Activated CD4-positive, alpha-beta memory T cell treated with anti-CD3 and anti-CD28 coated beads, Interleukin-2, amount 10 ng/mL, durations not matched to agents 7 days and 5 days (primary cell): ENCODE measurements around the gene EHF. TPM values are rescaled to one million over a fixed set of nuclear protein-coding genes. Genes with fewer than 3 reads are reported as not detected.

Experiments used
- CTCF ChIA-PET: fragments of 350-600 bp; sonication (Branson Sonifier 250); formaldehyde crosslinking; loops from one replicate; lab custom pipeline; 2021; ENCODE audit warnings: antibody characterized with exemption, inconsistent platforms; lab: Charles Lee
- POLR2A ChIA-PET: fragments of 350-600 bp; sonication (Branson Sonifier 250); formaldehyde crosslinking; loops from one replicate; lab custom pipeline; 2021; ENCODE audit warnings: antibody characterized with exemption; lab: Charles Lee
- DNase-seq: peaks from one replicate; pipeline ENCODE4 v3.0.0-alpha.2; 2020
- H3K27ac Mint-ChIP-seq: one replicate; pipeline ENCODE4 v1.8.0; 2021; ENCODE audit warnings: mild to moderate bottlenecking, mixed read lengths
- H3K27me3 Mint-ChIP-seq: one replicate; pipeline ENCODE4 v1.8.0; 2021; ENCODE audit warnings: mixed read lengths
- H3K36me3 Mint-ChIP-seq: one replicate; pipeline ENCODE4 v1.8.0; 2021; ENCODE audit warnings: low read depth, mixed read lengths
- H3K4me1 Mint-ChIP-seq: one replicate; pipeline ENCODE4 v1.8.0; 2021; ENCODE audit warnings: mixed read lengths
- H3K4me3 Mint-ChIP-seq: one replicate; pipeline ENCODE4 v1.8.0; 2021; ENCODE audit warnings: mild to moderate bottlenecking, mixed read lengths
- H3K9me3 Mint-ChIP-seq: one replicate; pipeline ENCODE4 v1.8.0; 2021; ENCODE audit warnings: mixed read lengths
- total RNA-seq, 2 experiments: library from RNA; stranded (reverse); gene quantifications; one replicate each; pipeline ENCODE4 v1.2.3, GENCODE V29; 2021

EHF gene
- not detected for total RNA-seq

DNA sequence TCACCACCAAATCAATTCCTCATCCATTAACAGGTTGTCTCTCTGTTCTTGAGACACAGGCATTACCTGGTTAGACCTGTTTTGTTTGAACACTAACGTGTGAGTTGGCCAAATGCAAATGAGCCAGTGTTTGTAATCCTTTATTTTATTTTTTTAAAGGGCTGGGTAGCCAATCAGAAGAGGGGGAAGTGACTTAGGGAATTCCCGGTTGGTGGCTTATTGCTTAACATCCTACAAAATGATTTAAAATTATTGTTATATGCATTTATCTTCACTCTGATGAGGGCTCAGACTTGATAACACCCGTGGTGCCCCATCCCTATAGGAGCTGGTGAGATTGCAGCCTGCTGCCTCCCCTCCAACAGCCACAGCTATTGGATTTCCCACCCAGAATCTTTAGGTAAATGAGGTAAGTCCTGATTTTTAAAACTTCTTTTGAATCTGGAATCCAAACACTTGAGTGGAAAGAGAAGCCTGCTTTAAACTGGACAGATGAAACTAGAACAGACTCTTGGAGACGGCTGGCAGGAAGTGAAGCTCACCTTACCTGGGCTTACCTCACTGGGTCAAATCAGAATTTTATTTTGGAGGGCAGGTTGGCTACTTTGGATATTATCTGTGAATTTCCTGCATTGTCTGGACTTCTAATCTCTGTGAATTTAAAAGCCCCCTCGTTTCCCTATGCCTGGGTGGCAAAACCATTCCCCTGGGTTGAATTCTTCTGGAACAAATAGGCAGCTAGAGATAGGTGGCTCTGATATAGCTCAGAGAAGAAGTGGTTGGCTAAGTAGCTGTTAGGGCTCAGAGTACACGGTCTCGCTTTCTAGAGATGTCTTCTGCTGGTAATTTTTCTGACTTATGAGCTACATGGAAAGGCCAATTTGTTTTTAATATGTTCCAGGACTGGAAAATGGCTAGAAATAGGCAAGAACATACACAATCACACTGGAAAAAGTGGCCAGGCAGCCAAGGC lies at the start of gene EHF:
Gene EHF (plus strand): TSS at position 274 of the 973 bp plus-strand sequence. CDS start 21,538 bp downstream, outside the sequence.
- POLR2A ChIA-PET = interaction anchor here (1.5 kb wide), 1 partner anchor 18 kb away, joined by 3 read pairs; no protein-coding TSS in a partner anchor
- no peak within 1 kb of the TSS for H3K4me3 Mint-ChIP-seq
- no peak for DNase-seq
- peaks cover 2% of the 10 kb centered on the region for H3K36me3 Mint-ChIP-seq
- H3K4me1 Mint-ChIP-seq = peaks cover 17% of the 10 kb centered on the region
- peaks cover 58% of the 10 kb centered on the region for H3K27me3 Mint-ChIP-seq
- no peak within 1 kb of the TSS for H3K27ac Mint-ChIP-seq
- no peaks in the 10 kb centered on the region for H3K9me3 Mint-ChIP-seq
- CTCF ChIA-PET = no interaction called here

DNA sequence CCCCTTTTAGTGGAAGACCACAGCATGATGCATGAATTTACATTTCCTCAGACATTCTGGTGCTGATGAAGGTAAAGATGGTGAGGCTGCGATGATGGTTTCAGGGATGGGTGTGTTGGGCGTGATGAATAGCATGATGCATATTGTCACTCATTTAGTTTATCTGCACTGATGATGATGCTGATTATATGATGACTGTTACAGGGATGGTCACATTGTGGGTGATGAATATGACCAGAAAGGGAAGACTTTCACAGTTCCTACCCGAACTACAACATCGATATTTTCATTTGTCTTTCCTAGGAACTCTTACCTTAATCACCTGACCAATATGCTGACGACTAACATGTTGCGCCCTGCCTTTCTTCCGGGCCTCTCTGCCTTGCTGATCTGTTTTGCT lies 47.4 kb upstream of the EHF start:
- Mint-ChIP-seq H3K4me3 (no peak overlapping the region), H3K4me1 (peaks cover 4% of the 10 kb centered on the region), H3K27me3 (peaks cover 48% of the 10 kb centered on the region), H3K27ac (no peak overlapping the region), H3K9me3 (no peaks in the 10 kb centered on the region), H3K36me3 (no peaks in the 10 kb centered on the region)
- CTCF ChIA-PET = no interaction called here
- DNase-seq = no peak
- POLR2A ChIA-PET = no interaction called here

GRCh38 chr11:34575261-34575660 lies 45.6 kb upstream of the EHF start:
- Mint-ChIP-seq H3K9me3 (no peaks in the 10 kb centered on the region), H3K27ac (no peak overlapping the region), H3K36me3 (no peaks in the 10 kb centered on the region), H3K4me1 (peaks cover 4% of the 10 kb centered on the region), H3K27me3 (peaks cover 48% of the 10 kb centered on the region), H3K4me3 (no peak overlapping the region)
- DNase-seq = no peak
- POLR2A ChIA-PET = no interaction called here
- CTCF ChIA-PET = no interaction called here

GRCh38 chr11:34575671-34576070 lies 45.2 kb upstream of the EHF start:
- CTCF ChIA-PET = no interaction called here
- no peaks in the 10 kb centered on the region for H3K36me3 Mint-ChIP-seq
- no peaks in the 10 kb centered on the region for H3K9me3 Mint-ChIP-seq
- H3K4me1 Mint-ChIP-seq = peaks cover under 1% of the 10 kb centered on the region
- DNase-seq = no peak
- no peak overlapping the region for H3K27ac Mint-ChIP-seq
- POLR2A ChIA-PET = no interaction called here
- peaks cover 46% of the 10 kb centered on the region for H3K27me3 Mint-ChIP-seq
- no peak overlapping the region for H3K4me3 Mint-ChIP-seq

DNA sequence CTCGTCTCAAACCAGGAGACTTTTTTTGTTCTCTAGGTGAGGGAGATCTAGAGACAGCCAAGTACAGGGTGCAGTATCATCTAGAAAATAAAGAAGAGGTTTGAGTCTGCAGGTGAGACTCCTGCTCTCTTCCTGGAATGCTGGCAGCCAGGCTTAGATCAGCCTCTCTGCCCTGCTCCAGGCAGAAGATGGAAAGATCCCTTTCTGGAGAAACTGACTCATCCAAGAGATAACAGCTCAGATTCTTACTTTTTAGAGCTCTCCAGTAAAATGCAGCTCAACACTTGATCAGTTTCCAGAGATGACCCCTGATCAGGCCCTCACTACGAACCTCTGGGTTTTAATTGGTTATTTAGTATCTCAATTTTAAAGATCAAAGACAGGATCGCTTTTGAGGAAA lies 44.6 kb upstream of the EHF start:
- ChIA-PET CTCF (no interaction called here), POLR2A (no interaction called here)
- Mint-ChIP-seq H3K36me3 (no peaks in the 10 kb centered on the region), H3K27me3 (peaks cover 50% of the 10 kb centered on the region), H3K4me1 (no peaks in the 10 kb centered on the region), H3K27ac (no peak overlapping the region), H3K9me3 (no peaks in the 10 kb centered on the region), H3K4me3 (no peak overlapping the region)
- no peak for DNase-seq

DNA sequence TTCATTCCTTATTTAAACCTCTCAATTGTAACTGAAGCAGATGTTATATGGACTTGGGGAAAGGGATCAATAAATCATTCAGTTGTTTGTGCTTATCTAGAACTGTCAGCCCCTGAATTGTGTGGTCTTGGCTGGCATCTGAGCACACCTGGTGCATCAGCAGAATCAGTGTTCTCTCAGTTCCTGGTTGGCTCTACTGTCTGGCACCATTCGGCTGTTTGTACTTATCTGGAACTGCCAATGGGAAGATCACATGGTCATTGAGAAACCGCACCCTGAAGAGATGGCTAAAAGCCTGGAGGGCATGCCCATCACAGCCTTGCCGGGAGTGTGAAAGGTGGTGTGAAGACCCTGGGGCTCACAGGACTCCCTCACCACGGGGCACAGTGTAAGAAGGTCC lies 37.1 kb upstream of the EHF start:
- Mint-ChIP-seq H3K27ac (no peak overlapping the region), H3K36me3 (no peaks in the 10 kb centered on the region), H3K4me1 (no peaks in the 10 kb centered on the region), H3K4me3 (no peak overlapping the region), H3K9me3 (no peaks in the 10 kb centered on the region), H3K27me3 (peaks cover 45% of the 10 kb centered on the region)
- ChIA-PET POLR2A (no interaction called here), CTCF (interaction anchor here (1.3 kb wide), 1 partner anchor 186 kb away, joined by 3 read pairs; no protein-coding TSS in a partner anchor)
- no peak for DNase-seq

DNA sequence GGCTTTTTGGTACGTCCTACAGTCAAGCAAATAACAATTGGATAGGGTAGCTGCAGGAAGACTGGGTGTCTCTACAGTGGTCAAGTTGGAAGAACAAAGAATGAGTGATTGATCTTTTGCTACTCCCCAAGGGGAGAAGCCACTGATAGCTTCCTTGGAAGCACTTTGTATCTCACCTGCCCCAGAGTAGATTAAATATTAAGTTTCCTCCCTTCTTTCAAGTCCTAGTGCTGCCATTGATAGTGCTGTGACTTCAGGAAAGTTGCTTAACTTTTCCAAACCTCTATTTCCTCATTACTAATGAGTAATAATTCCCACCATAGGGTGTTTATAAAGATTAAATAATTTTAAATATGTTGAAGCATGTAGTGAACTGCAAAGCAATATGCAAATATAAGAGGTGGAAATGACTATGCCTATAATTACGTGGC lies 35.6 kb upstream of the EHF start:
- DNase-seq = no peak
- Mint-ChIP-seq H3K27ac (no peak overlapping the region), H3K27me3 (peaks cover 40% of the 10 kb centered on the region), H3K4me1 (no peaks in the 10 kb centered on the region), H3K4me3 (no peak overlapping the region), H3K36me3 (no peaks in the 10 kb centered on the region), H3K9me3 (no peaks in the 10 kb centered on the region)
- ChIA-PET POLR2A (no interaction called here), CTCF (interaction anchor here (0.8 to 3.4 kb wide), 9 partner anchors 31 to 806 kb away, joined by 3 to 34 read pairs (median 5); no protein-coding TSS in a partner anchor)

DNA sequence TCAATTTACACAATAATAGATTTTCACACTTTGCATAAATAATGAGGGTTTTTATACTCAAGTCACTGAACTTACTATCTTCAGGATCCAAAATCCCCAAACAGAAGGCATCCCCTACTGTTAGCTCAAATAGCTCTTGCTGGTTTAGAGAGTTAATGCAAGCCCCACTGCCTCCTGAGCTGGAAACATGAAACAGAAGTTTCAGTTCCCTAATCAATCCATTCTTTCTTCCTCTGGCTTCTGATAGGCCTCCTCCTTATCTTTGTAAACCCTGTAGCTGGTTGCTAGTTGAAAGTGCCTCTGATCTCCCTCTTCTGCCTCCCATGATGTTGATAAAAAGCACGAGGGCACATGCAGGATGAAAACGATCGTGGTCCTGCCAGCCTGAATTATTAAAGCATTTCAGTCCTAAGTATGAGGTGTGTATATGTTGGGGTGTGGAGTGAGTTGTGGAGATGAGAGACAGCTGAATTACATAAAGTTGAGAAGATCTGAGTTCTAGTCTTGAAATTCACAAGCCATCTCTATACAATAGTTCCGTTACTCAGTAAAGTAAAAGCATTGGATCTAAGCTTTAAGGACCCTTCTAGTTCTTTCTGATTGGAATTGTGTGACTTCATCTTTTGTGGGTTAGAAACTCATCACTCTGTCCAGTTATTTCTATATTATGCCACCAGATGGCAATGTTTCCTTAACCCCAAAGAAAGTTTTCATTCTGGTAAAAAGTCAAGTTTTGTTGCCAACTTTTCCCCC lies 35.0 kb upstream of the EHF start:
- POLR2A ChIA-PET = no interaction called here

DNA sequence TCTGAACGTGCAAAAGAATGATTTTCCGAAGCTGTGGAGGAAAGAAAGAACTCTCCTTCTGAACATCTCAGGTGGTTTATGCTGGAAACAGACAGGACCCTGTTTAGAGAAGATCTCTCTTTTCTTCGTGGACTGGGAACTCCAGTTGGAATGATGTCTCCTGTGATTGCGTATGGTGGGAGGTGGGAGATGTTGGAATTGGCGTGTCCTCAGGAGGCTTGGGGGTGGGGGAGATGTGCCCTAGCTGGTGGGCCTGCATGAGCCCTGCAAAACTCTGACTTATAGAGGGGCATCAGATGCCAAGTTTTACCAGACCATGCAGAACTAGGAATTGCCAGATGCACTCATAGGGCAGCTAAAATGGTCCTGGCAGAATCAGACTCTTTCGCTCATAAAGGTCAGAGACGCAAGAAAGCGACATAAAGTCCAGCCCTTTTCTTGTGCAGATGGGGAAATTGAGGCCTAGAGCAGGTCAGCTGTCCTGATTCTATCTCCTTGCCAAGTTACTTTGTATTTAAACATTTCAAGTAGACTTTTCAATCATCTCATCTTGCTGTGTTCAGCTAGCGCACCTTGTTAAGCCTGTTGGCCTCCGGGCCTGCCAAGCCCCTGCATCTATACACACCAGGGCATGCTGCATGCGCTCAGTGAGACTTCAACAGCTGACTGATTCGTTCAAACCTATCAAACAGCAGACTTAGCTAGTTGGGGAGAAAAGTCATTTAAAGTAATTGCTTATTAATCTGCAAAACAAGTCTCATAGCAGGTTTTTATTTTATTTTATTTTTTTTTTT lies 34.2 kb upstream of the EHF start:
- Mint-ChIP-seq H3K36me3 (no peaks in the 10 kb centered on the region), H3K27me3 (peaks cover 37% of the 10 kb centered on the region), H3K4me3 (no peak overlapping the region), H3K27ac (no peak overlapping the region), H3K4me1 (no peaks in the 10 kb centered on the region), H3K9me3 (no peaks in the 10 kb centered on the region)
- ChIA-PET CTCF (interaction anchor here (1.0 to 3.4 kb wide), 10 partner anchors 20 to 901 kb away, joined by 3 to 34 read pairs (median 4); no protein-coding TSS in a partner anchor), POLR2A (no interaction called here)
- DNase-seq = no peak

More for the DNA sequence above, 35.0 kb upstream of the EHF start:
- H3K9me3 Mint-ChIP-seq = no peaks in the 10 kb centered on the region
- H3K4me3 Mint-ChIP-seq = no peak overlapping the region
- H3K4me1 Mint-ChIP-seq = no peaks in the 10 kb centered on the region
- H3K36me3 Mint-ChIP-seq = no peaks in the 10 kb centered on the region
- CTCF ChIA-PET = interaction anchor here (0.8 to 3.4 kb wide), 10 partner anchors 30 to 805 kb away, joined by 3 to 34 read pairs (median 4); no protein-coding TSS in a partner anchor
- peaks cover 38% of the 10 kb centered on the region for H3K27me3 Mint-ChIP-seq
- no peak for DNase-seq
- H3K27ac Mint-ChIP-seq = no peak overlapping the region

DNA sequence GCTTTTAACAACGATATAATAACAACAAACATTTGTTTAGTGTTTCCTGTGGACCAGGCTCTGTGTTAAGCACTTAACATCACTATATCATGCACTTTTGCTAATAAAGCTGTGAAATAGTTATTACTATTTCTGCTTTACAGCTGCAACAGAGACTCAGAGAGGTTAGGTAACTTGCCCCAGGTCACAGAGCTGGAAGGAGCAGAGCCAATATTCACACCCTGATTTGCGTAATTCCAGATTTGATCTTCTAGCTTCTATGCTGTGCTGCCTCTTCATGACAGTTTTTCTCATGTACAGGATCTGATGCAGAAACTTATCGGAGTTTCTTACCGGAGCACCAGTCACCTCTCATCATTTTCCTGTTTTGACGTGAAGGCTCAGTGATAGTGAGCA lies 33.6 kb upstream of the EHF start:
- H3K27me3 Mint-ChIP-seq = peaks cover 38% of the 10 kb centered on the region
- POLR2A ChIA-PET = no interaction called here

DNA sequence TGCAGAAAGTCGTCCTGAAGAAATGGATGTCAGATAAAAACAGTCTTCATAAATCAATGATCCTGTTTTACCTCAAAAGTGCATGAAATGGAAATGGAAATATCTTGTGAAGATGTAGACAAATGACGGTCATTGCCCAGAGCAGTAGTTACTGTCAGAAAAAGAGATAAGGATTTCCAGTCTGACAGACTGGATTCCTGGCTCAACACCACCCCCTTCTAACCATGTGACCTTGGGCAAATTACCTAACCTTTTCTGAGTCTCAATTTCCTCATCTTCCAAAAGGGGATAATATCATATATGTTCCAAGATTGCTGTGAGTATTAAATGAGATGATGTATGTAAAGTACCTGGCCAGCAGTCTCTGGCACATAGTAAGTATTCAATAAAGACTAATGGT lies 32.9 kb upstream of the EHF start:
- H3K27me3 Mint-ChIP-seq = peaks cover 41% of the 10 kb centered on the region
- POLR2A ChIA-PET = no interaction called here
- H3K4me3 Mint-ChIP-seq = no peak overlapping the region
- H3K36me3 Mint-ChIP-seq = no peaks in the 10 kb centered on the region
- H3K9me3 Mint-ChIP-seq = no peaks in the 10 kb centered on the region
- no peak for DNase-seq
- H3K27ac Mint-ChIP-seq = no peak overlapping the region
- H3K4me1 Mint-ChIP-seq = no peaks in the 10 kb centered on the region
- CTCF ChIA-PET = interaction anchor here (1.3 to 3.4 kb wide), 4 partner anchors 18 to 309 kb away, joined by 3 to 34 read pairs (median 8); no protein-coding TSS in a partner anchor

More for the DNA sequence above, 33.6 kb upstream of the EHF start:
- no peak for DNase-seq
- Mint-ChIP-seq H3K9me3 (no peaks in the 10 kb centered on the region), H3K36me3 (no peaks in the 10 kb centered on the region), H3K27ac (no peak overlapping the region), H3K4me3 (no peak overlapping the region), H3K4me1 (no peaks in the 10 kb centered on the region)
- CTCF ChIA-PET = interaction anchor here (1.0 to 3.4 kb wide), 5 partner anchors 19 to 900 kb away, joined by 3 to 34 read pairs (median 3); no protein-coding TSS in a partner anchor

DNA sequence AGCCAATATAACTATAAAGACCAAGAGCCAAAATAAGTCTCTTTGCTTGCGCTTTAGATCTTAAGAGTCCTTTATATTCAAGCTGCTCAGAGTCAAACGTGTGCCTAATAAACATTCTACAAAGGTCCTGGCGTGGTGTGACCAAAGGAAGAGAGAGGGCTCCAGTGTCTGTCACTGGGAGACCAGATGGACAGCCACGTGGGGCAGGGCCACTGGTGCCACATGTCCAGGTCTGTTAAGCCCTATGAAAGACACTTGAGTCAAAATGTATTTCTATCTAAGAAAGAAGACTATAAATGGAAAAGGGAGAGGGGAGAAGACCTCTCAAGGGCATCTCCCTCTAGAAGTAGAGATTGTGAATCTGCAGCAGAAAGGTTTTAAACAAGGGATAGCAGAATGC lies 32.2 kb upstream of the EHF start:
- Mint-ChIP-seq H3K27me3 (peaks cover 42% of the 10 kb centered on the region), H3K4me3 (no peak overlapping the region), H3K9me3 (no peaks in the 10 kb centered on the region), H3K27ac (no peak overlapping the region), H3K36me3 (no peaks in the 10 kb centered on the region), H3K4me1 (no peaks in the 10 kb centered on the region)
- ChIA-PET POLR2A (no interaction called here), CTCF (interaction anchor here (3.3 kb wide), 1 partner anchor 308 kb away, joined by 14 read pairs; no protein-coding TSS in a partner anchor)
- DNase-seq = no peak
